Epidermal melanocyte (primary cell): ENCODE data around the gene SYPL2.
"Not testable (repeated sequence)": the region's sequence is repeated elsewhere in the genome, so short reads cannot be mapped to it uniquely, and the experiment has no call there.

ENCODE experiments used
- DNase-seq: peaks from one replicate; pipeline ENCODE4 v3.0.0; 2011; ENCODE audit warnings: low spot score; ENCODE audit not compliant: insufficient read length

Gene SYPL2

GRCh38 chr1:109470245-109470644 lies 3.9 kb downstream of the SYPL2 start:
- no peak for DNase-seq

DNA sequence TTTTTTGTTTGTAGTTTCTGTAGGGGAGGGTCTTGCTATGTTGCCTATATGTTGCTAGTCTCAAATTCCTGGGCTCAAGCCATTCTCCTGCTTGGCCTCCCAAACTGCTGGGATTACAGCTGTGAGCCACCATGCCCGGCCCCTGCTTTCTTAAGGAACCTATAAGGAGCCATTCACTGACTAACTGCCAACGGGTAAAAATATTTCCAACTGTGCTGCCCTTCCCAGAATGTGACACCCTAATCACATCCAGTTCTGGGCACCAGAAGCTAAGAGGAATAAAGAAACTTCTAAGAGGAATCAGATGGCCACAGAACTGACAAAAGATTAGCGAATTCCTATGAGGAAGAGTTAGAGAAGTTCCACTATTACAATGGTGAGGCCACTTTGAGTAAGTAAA lies 6.4 kb downstream of the SYPL2 start:
- DNase-seq = no peak

- DNase-seq = not testable (repeated sequence)
These were observed 7.1 kb downstream of the SYPL2 start for GRCh38 chr1:109473284-109474057.

GRCh38 chr1:109474697-109475096 lies 8.4 kb downstream of the SYPL2 start:
- no peak for DNase-seq

- no peak for DNase-seq
These were observed 8.9 kb downstream of the SYPL2 start for GRCh38 chr1:109475261-109475660.

- DNase-seq = no peak
These were observed 10.5 kb downstream of the SYPL2 start for GRCh38 chr1:109476825-109477224.

DNA sequence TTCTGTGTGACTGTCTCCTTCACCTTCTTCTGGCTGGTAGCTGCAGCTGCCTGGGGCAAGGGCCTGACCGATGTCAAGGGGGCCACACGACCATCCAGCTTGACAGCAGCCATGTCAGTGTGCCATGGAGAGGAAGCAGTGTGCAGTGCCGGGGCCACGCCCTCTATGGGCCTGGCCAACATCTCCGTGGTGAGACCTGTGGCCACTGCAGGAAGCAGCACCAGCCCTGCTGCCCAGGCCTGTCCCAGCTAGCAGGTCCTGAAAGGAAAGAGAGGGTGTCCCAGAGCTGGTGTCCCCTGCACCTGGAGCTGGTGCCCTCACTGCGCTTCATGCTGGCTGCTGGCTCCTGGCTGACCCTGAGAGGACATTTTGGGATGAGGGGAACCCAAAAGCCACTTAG lies 11.5 kb downstream of the SYPL2 start:
- DNase-seq = no peak

DNA sequence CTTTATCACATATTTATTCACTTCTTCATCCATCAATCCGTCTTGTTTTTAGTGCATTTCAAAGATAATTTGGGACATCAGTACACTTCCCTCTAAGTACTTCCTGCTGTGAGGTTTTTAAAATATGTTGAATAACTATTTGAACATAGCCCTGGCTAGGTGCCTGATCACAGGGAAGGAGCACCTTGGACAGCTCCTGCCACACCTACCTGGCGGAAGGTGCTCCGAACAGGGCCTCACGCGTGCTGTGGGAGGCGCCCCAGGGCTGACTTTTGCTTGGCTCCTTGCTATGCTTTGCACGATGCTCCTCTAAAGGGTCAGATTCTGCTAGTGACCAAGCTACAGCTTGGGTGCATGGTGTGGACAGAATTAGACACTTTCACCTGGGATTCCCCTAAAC lies 12.5 kb downstream of the SYPL2 start:
- no peak for DNase-seq

DNA sequence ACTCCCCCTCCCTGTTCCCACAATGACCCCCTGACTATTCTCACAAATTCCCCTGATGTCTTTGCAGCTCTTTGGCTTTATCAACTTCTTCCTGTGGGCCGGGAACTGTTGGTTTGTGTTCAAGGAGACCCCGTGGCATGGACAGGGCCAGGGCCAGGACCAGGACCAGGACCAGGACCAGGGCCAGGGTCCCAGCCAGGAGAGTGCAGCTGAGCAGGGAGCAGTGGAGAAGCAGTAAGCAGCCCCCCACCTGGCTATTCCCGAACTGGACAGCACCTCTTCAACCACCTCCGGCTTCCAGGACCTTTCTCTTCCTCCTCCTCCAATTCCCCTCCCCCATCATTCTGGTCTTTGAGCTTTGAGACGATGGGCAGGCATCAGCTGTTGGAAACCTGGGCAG lies 13.0 kb downstream of the SYPL2 start:
- DNase-seq = no peak

GRCh38 chr1:109479901-109480300 lies 13.6 kb downstream of the SYPL2 start:
- DNase-seq = no peak

GRCh38 chr1:109481646-109482045 lies 15.3 kb downstream of the SYPL2 start:
- no peak for DNase-seq

- no peak for DNase-seq
These were observed 15.9 kb downstream of the SYPL2 start for GRCh38 chr1:109482242-109482641.

- no peak for DNase-seq
These were observed 16.7 kb downstream of the SYPL2 start for GRCh38 chr1:109482791-109483671.

DNA sequence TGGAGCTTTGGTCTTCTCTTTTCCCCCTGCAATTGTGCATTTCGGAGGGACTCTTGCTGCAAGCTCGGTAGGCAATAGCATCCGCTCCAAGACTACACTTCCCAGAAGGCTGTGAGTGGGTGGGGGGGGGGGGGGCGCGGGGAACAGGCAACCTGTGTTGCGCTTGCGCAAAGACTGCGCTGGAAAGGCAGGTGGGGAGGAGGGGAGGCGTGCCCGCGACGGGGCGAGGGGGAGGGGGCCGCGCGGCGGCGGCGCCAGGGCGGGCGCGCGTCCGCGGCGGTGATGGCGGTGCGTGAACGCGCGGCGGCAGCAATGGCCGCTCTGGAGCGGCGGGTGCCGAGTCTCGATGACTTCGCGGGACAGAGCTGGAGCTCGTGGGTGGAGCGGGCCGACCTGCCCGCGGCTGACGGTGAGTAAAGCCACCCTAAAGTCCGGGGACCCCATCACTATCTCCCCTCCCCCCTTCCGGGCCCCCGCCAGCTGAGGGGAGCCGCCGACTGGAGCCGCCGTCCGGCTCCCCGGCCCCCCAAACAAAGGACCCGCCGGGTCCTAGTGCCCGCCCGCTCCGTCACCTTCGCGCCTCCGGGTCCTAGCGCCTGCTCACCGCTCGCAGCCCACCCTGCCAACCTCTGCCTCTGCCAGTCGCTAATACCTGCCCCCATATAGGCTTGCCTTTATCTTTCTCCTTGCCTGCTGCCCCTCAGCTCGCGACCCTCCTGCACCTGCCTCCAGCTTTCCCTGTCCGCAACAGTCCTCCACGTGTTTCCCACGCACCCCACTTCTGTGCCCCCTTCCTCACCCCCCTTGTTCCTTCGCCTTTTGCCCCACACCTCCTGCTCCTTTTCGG lies 17.5 kb downstream of the SYPL2 start, which contains the start of gene ATXN7L2:
Gene ATXN7L2, plus strand, starts transcription at position 234 of the 847 bp plus-strand sequence. Its CDS starts 49 bp downstream, at position 283.
- DNase-seq = peak; percentile 99

- no peak for DNase-seq
These were observed 18.2 kb downstream of the SYPL2 start for GRCh38 chr1:109484519-109484975.

DNA sequence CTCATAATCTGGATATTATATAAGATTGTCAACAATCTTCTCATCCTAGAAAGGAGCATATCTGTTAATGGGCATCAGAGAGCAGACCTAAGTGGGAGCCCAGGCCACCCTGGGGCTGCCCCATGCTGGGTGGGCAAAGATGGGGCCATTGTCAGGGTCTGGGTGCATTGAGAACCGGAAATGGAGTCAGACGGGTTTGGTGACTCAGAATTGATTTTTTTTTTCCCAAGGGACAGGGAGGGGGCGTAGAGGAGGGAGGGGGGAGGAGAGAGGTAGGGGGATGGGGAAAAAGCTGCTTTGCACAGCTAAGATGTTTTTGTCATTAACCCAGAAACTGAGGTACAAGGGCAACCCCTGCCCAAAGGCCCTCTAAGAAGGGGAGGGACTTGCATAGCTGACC lies 18.7 kb downstream of the SYPL2 start:
- no peak for DNase-seq

- DNase-seq = no peak
These were observed 20.9 kb downstream of the SYPL2 start for GRCh38 chr1:109487261-109487660.

DNA sequence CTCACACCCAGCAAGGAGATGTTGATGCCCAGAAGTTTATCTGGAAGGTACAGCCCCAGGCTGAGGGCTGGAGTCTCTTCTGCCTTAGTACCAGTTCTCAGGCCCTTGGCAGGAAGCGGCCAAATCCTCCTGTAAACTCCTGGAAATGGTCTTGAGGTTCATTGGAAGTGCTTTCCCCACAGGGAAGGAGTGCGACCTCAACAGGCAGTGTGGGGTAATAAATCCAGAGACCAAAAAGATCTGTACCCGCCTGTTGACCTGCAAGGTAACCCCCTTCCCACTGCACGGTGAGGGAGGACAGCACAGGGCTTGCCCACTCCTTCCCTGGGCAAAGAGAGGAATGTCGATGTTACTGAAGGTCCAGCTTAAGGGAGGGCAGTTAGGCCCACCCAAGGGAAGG lies 21.9 kb downstream of the SYPL2 start:
- DNase-seq = no peak

DNA sequence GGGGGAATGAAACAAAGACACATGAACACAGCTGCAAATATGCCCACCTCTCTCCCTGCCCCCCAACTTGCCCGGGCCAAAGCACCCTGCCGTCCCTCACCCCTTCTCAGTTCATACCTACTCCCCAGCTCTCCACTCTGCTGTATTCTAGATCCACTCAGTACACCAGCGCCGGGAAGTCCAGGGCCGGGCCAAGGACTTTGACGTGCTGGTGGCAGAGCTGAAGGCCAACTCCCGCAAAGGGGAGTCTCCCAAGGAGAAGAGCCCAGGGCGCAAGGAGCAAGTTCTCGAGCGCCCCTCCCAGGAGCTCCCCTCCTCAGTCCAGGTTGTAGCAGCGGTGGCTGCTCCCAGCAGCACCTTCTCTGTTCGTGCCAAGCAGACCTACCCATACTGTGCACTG lies 22.4 kb downstream of the SYPL2 start:
- no peak for DNase-seq

GRCh38 chr1:109490029-109490933 lies 23.9 kb downstream of the SYPL2 start:
- DNase-seq = peak; percentile 80
